Measurements from ENCODE around the gene DMRTB1. TPM values are rescaled to one million over a fixed set of nuclear protein-coding genes. Genes with fewer than 3 reads are reported as not detected.

Gene DMRTB1
- total RNA-seq, 2 experiments from 2014 or later = not detected

GRCh38 chr1:53514436-53514835 lies 55.2 kb downstream of the DMRTB1 start:
- no peak overlapping the region for H3K27ac ChIP-seq (ENCODE audit: low read depth in 1 of 2, low read length in 2 of 2)
- H3K36me3 ChIP-seq (ENCODE audit: insufficient read depth, low read length) = no peaks in the 10 kb centered on the region
- Mint-ChIP-seq H3K27ac (no peak overlapping the region), H3K27me3 (no peaks in the 10 kb centered on the region), H3K4me1 (ENCODE audit: low read depth) (no peaks in the 10 kb centered on the region), H3K9me3 (no peaks in the 10 kb centered on the region), H3K4me3 (no peak overlapping the region), H3K36me3 (ENCODE audit: low read depth) (no peaks in the 10 kb centered on the region)
- ATAC-seq (ENCODE audit: poor library complexity) (no peak), DNase-seq (no peak)
- intact Hi-C loops (cut with DNase I, micrococcal nuclease) = no loop called here
- H3K27me3 ChIP-seq (ENCODE audit: control insufficient read depth in 1 of 2, insufficient read depth in 2 of 2, low read length in 2 of 2) = no peaks in the 10 kb centered on the region
- CTCF ChIA-PET = no interaction called here
- H3K4me1 ChIP-seq (ENCODE audit: insufficient read depth, low read length) = no peaks in the 10 kb centered on the region
- POLR2A ChIA-PET = no interaction called here
- TF ChIP-seq CTCF (IDR thresholded peaks at IDR 0.05) = no peak
- no peaks in the 10 kb centered on the region for H3K9me3 ChIP-seq (ENCODE audit: control insufficient read depth in 1 of 2, insufficient read depth in 1 of 2, low read length in 2 of 2)
- no peak overlapping the region for H3K4me3 ChIP-seq (ENCODE audit: low read length)

- H3K4me1 ChIP-seq (ENCODE audit: insufficient read depth, low read length) = no peaks in the 10 kb centered on the region
- Mint-ChIP-seq H3K9me3 (no peaks in the 10 kb centered on the region), H3K4me3 (no peak overlapping the region), H3K4me1 (ENCODE audit: low read depth) (no peaks in the 10 kb centered on the region), H3K27ac (no peak overlapping the region), H3K27me3 (no peaks in the 10 kb centered on the region), H3K36me3 (ENCODE audit: low read depth) (no peaks in the 10 kb centered on the region)
- H3K27me3 ChIP-seq (ENCODE audit: control insufficient read depth in 1 of 2, insufficient read depth in 2 of 2, low read length in 2 of 2) = no peaks in the 10 kb centered on the region
- H3K36me3 ChIP-seq (ENCODE audit: insufficient read depth, low read length) = no peaks in the 10 kb centered on the region
- H3K4me3 ChIP-seq (ENCODE audit: low read length) = no peak overlapping the region
- DNase-seq (no peak), ATAC-seq (ENCODE audit: poor library complexity) (no peak)
- POLR2A ChIA-PET = no interaction called here
- H3K9me3 ChIP-seq (ENCODE audit: control insufficient read depth in 1 of 2, insufficient read depth in 1 of 2, low read length in 2 of 2) = no peaks in the 10 kb centered on the region
- CTCF ChIA-PET = no interaction called here
- intact Hi-C loops (cut with DNase I, micrococcal nuclease) = no loop called here
- no peak for TF ChIP-seq CTCF (IDR thresholded peaks at IDR 0.05)
- no peak overlapping the region for H3K27ac ChIP-seq (ENCODE audit: low read depth in 1 of 2, low read length in 2 of 2)
Observed at GRCh38 chr1:53516181-53516580, 57.0 kb downstream of the DMRTB1 start.

Other genes with a start within 250 kb of the DMRTB1 start
- 10 to 100 TPM; 28.8 to 28.9 TPM for gene CZIB, start 238.8 kb upstream of the DMRTB1 start, total RNA-seq
- gene MAGOH, start 220.9 kb upstream of the DMRTB1 start, total RNA-seq = 10 to 100 TPM; 59.1 to 65.2 TPM
- 10 to 100 TPM in 1 of 2 experiments, 1 to 10 TPM in 1; 8.1 to 11.5 TPM for gene LRP8, start 131.3 kb upstream of the DMRTB1 start, total RNA-seq

Data from CD4-positive, alpha-beta T cell (primary cell).